Measurements from ENCODE around the gene APOL6.

DNA sequence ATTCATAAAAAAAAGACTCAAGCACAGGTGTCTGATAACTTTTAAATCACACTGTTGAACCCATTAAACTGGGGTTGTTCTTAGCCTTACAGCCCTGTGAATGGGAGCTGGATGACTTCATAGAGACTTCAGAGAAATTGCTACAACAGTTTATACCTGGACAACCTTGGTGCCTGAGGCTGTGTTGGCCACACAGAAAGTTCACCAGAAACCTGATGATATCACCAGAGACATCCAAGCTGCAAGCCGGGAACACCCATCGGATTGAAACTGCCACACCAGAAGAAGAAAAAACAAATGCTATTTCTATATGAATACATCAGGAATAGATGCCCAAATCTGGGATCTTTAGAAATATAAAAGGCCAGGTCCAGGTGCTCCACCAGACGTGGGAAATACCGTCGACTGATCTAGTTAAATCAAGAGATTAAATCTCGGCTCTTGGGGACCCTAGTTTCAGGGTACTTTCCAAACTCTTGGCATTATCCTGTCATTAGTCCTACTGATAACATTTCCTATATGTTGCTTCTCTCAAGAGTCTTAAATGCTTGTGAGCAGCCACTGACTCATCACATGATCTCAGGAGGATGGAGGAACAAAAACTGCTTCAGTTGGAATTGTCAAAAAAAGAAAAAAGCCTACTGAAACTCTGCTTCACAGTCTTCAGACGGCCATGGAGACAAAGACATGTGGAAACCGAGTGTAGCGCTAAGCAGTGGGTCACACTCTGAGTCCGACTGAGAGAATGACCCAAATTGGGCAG, 40.8 kb downstream of the APOL6 start:
- TF ChIP-seq CTCF (conservative IDR thresholded peaks at IDR 0.05 in 1 of 2, IDR thresholded peaks at IDR 0.05 in 1 of 2; ENCODE audit: low read depth in 1 of 2, low read length in 2 of 2) (no peak), EZH2 (IDR thresholded peaks at IDR 0.05; ENCODE audit: low read length, missing control alignments) (no peak)

Data from fibroblast of lung (primary cell).